ENCODE measurements around the gene GIGYF2.

GIGYF2 gene

GRCh38 chr2:232773815-232774214 is 76.7 kb downstream of the GIGYF2 start:
- H3K27me3 ChIP-seq (ENCODE audit: insufficient read depth, insufficient read length): no peaks in the 10 kb centered on the region
- no peaks in the 10 kb centered on the region for H3K9me3 ChIP-seq (ENCODE audit: insufficient read depth, low read length)
- no peaks in the 10 kb centered on the region for H3K4me1 ChIP-seq (ENCODE audit: insufficient read depth, insufficient read length)
- no peak for DNase-seq (ENCODE audit: low read depth, low spot score)
- no peak overlapping the region for H3K4me3 ChIP-seq (ENCODE audit: insufficient read length, low read depth)
- TF ChIP-seq YY1 (IDR thresholded peaks at IDR 0.05; ENCODE audit: insufficient read depth, insufficient read length) (no peak), ZNF274 (IDR thresholded peaks at IDR 0.05; ENCODE audit: low read depth, low read length) (no peak), SUZ12 (IDR thresholded peaks at IDR 0.05; ENCODE audit: extremely low read depth, insufficient read depth, insufficient read length) (no peak)
- no peak overlapping the region for H3K9ac ChIP-seq (ENCODE audit: insufficient read length, low read depth)
- peaks cover 34% of the 10 kb centered on the region for H3K36me3 ChIP-seq (ENCODE audit: insufficient read depth, insufficient read length, low read length)

DNA sequence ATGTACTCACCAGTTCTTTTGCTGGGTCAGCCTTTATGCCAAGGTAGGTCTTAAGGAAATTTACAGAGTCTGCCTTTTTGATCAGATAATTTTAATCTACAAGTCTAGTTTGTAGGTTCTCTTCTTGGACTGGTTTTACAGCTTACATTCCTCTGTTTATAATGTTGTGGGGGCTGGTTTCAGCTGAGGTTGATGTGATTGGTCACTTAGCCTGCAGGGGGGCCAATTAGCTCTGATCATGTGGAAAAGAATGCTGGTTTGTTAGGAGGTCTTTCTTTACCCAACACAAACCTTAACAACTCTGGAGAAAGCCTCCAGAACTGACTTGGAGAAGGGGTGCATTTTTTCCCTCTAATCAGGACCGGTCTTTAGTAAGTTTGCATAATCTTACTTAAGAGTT is 79.3 kb downstream of the GIGYF2 start, which contains the start of gene KCNJ13:
KCNJ13 (minus strand) TSS at position 131 of the 400 bp plus-strand sequence. CDS start 5,203 bp downstream, outside the sequence.
- Histone ChIP-seq H3K9me3 (ENCODE audit: insufficient read depth, low read length) (no peaks in the 10 kb centered on the region), H3K27me3 (ENCODE audit: insufficient read depth, insufficient read length) (no peaks in the 10 kb centered on the region), H3K36me3 (ENCODE audit: insufficient read depth, insufficient read length, low read length) (peaks cover 28% of the 10 kb centered on the region), H3K4me3 (ENCODE audit: insufficient read length, low read depth) (no peak within 1 kb of the TSS), H3K9ac (ENCODE audit: insufficient read length, low read depth) (no peak within 1 kb of the TSS), H3K4me1 (ENCODE audit: insufficient read depth, insufficient read length) (no peaks in the 10 kb centered on the region)
- no peak for DNase-seq (ENCODE audit: low read depth, low spot score)
- TF ChIP-seq YY1 (IDR thresholded peaks at IDR 0.05; ENCODE audit: insufficient read depth, insufficient read length) (no peak), SUZ12 (IDR thresholded peaks at IDR 0.05; ENCODE audit: extremely low read depth, insufficient read depth, insufficient read length) (no peak), ZNF274 (IDR thresholded peaks at IDR 0.05; ENCODE audit: low read depth, low read length) (no peak)

DNA sequence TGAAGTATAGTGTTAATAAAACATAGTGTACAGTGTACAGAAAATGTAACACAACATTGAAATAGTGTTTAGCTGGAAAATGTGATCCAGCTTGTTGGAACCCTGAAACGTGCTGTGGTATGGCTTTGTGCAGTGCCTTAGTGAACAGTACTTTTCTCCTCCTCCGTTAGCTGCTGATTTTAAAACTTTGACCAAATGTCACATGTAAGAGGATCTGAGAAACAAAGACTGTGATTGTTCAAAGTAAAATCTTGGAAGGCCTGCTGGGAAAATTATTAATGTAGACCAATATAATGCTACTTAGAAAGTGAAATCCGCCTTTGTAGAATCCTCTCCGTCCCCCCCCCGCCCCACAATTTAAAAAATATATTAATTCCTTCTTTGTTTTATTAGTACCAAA is 80.1 kb downstream of the GIGYF2 start:
- Histone ChIP-seq H3K9ac (ENCODE audit: insufficient read length, low read depth) (no peak overlapping the region), H3K27me3 (ENCODE audit: insufficient read depth, insufficient read length) (no peaks in the 10 kb centered on the region), H3K4me1 (ENCODE audit: insufficient read depth, insufficient read length) (no peaks in the 10 kb centered on the region), H3K9me3 (ENCODE audit: insufficient read depth, low read length) (no peaks in the 10 kb centered on the region), H3K36me3 (ENCODE audit: insufficient read depth, insufficient read length, low read length) (peaks cover 22% of the 10 kb centered on the region), H3K4me3 (ENCODE audit: insufficient read length, low read depth) (no peak overlapping the region)
- TF ChIP-seq YY1 (IDR thresholded peaks at IDR 0.05; ENCODE audit: insufficient read depth, insufficient read length) (no peak), ZNF274 (IDR thresholded peaks at IDR 0.05; ENCODE audit: low read depth, low read length) (no peak), SUZ12 (IDR thresholded peaks at IDR 0.05; ENCODE audit: extremely low read depth, insufficient read depth, insufficient read length) (no peak)
- DNase-seq (ENCODE audit: low read depth, low spot score): no peak

DNA sequence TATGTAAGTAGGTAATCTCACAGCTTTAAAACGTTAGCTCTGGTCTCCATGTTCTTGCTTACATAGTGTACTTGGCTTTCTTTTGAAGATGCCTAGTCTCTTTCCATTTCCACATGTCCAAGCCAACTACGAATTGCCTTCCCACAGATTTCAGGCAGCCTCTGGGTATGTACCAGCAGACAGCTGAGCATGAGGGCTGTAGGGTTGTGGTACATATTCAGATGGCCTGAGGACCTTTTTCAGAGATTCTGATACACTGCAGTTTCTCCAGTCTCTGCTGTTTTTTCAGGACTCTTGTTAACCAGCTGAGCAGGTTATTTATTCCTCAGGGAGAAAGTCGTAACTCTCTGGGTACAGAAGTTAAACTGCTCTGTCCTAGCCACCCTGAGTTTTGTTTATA is 82.3 kb downstream of the GIGYF2 start:
- peaks cover 11% of the 10 kb centered on the region for H3K36me3 ChIP-seq (ENCODE audit: insufficient read depth, insufficient read length, low read length)
- no peak overlapping the region for H3K4me3 ChIP-seq (ENCODE audit: insufficient read length, low read depth)
- no peaks in the 10 kb centered on the region for H3K27me3 ChIP-seq (ENCODE audit: insufficient read depth, insufficient read length)
- H3K9ac ChIP-seq (ENCODE audit: insufficient read length, low read depth): no peak overlapping the region
- DNase-seq (ENCODE audit: low read depth, low spot score): no peak
- H3K9me3 ChIP-seq (ENCODE audit: insufficient read depth, low read length): no peaks in the 10 kb centered on the region
- no peak for TF ChIP-seq SUZ12 (IDR thresholded peaks at IDR 0.05; ENCODE audit: extremely low read depth, insufficient read depth, insufficient read length)
- no peak for TF ChIP-seq ZNF274 (IDR thresholded peaks at IDR 0.05; ENCODE audit: low read depth, low read length)
- TF ChIP-seq YY1 (IDR thresholded peaks at IDR 0.05; ENCODE audit: insufficient read depth, insufficient read length): no peak
- H3K4me1 ChIP-seq (ENCODE audit: insufficient read depth, insufficient read length): no peaks in the 10 kb centered on the region

GRCh38 chr2:232779934-232780333 is 82.8 kb downstream of the GIGYF2 start:
- no peak for DNase-seq (ENCODE audit: low read depth, low spot score)
- Histone ChIP-seq H3K9me3 (ENCODE audit: insufficient read depth, low read length) (no peaks in the 10 kb centered on the region), H3K4me1 (ENCODE audit: insufficient read depth, insufficient read length) (no peaks in the 10 kb centered on the region), H3K36me3 (ENCODE audit: insufficient read depth, insufficient read length, low read length) (peaks cover 15% of the 10 kb centered on the region), H3K27me3 (ENCODE audit: insufficient read depth, insufficient read length) (no peaks in the 10 kb centered on the region), H3K9ac (ENCODE audit: insufficient read length, low read depth) (no peak overlapping the region), H3K4me3 (ENCODE audit: insufficient read length, low read depth) (no peak overlapping the region)
- no peak for TF ChIP-seq YY1 (IDR thresholded peaks at IDR 0.05; ENCODE audit: insufficient read depth, insufficient read length)
- TF ChIP-seq SUZ12 (IDR thresholded peaks at IDR 0.05; ENCODE audit: extremely low read depth, insufficient read depth, insufficient read length): no peak
- TF ChIP-seq ZNF274 (IDR thresholded peaks at IDR 0.05; ENCODE audit: low read depth, low read length): no peak

- Histone ChIP-seq H3K4me1 (ENCODE audit: insufficient read depth, insufficient read length) (no peaks in the 10 kb centered on the region), H3K36me3 (ENCODE audit: insufficient read depth, insufficient read length, low read length) (peaks cover 29% of the 10 kb centered on the region), H3K4me3 (ENCODE audit: insufficient read length, low read depth) (no peak overlapping the region), H3K9ac (ENCODE audit: insufficient read length, low read depth) (no peak overlapping the region), H3K9me3 (ENCODE audit: insufficient read depth, low read length) (no peaks in the 10 kb centered on the region), H3K27me3 (ENCODE audit: insufficient read depth, insufficient read length) (no peaks in the 10 kb centered on the region)
- no peak for TF ChIP-seq SUZ12 (IDR thresholded peaks at IDR 0.05; ENCODE audit: extremely low read depth, insufficient read depth, insufficient read length)
- TF ChIP-seq ZNF274 (IDR thresholded peaks at IDR 0.05; ENCODE audit: low read depth, low read length): no peak
- TF ChIP-seq YY1 (IDR thresholded peaks at IDR 0.05; ENCODE audit: insufficient read depth, insufficient read length): no peak
- DNase-seq (ENCODE audit: low read depth, low spot score): no peak
Observed at GRCh38 chr2:232781765-232782164, 84.6 kb downstream of the GIGYF2 start.

DNA sequence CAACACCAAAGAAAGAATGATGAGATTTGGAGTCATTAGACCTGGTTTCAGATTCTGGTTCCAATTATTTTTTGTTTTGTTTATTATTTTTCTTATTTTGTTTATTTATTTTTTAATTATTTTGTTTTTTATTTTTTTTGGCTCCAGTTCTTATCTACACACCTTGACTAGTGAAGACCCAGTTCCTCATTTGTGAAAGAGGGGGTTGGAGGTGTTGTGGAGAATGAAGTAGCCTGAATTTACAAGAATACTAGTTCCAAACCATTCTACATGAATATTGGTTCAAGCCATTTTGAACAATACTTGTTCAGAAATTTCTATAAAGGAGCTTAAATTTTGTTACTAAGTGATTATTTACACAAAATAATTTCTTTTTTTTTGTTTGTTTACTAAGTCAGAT is 86.1 kb downstream of the GIGYF2 start:
- Histone ChIP-seq H3K27me3 (ENCODE audit: insufficient read depth, insufficient read length) (no peaks in the 10 kb centered on the region), H3K36me3 (ENCODE audit: insufficient read depth, insufficient read length, low read length) (peaks cover 36% of the 10 kb centered on the region), H3K4me1 (ENCODE audit: insufficient read depth, insufficient read length) (no peaks in the 10 kb centered on the region), H3K9ac (ENCODE audit: insufficient read length, low read depth) (no peak overlapping the region), H3K9me3 (ENCODE audit: insufficient read depth, low read length) (no peaks in the 10 kb centered on the region), H3K4me3 (ENCODE audit: insufficient read length, low read depth) (no peak overlapping the region)
- TF ChIP-seq YY1 (IDR thresholded peaks at IDR 0.05; ENCODE audit: insufficient read depth, insufficient read length) (no peak), SUZ12 (IDR thresholded peaks at IDR 0.05; ENCODE audit: extremely low read depth, insufficient read depth, insufficient read length) (no peak), ZNF274 (IDR thresholded peaks at IDR 0.05; ENCODE audit: low read depth, low read length) (no peak)
- no peak for DNase-seq (ENCODE audit: low read depth, low spot score)
